GM04503 (cell line): Measurements from ENCODE around the gene KCTD18.

Experiments used
- DNase-seq: peaks from one replicate; pipeline ENCODE4 v3.0.0-alpha.2; 2012; ENCODE audit warnings: low read depth

KCTD18 gene

GRCh38 chr2:200509612-200510433, at the start of gene KCTD18:
Gene KCTD18 (minus strand): TSS chr2:200510068. CDS start chr2:200507016, 3,052 bp downstream.
- no peak for DNase-seq

GRCh38 chr2:200540793-200541192, 30.9 kb upstream of the KCTD18 start:
- DNase-seq, result no peak

GRCh38 chr2:200538139-200538538, 28.3 kb upstream of the KCTD18 start:
- no peak for DNase-seq

GRCh38 chr2:200534572-200534971, 24.7 kb upstream of the KCTD18 start:
- DNase-seq, result no peak

GRCh38 chr2:200533754-200534153, 23.9 kb upstream of the KCTD18 start:
- DNase-seq, result no peak

GRCh38 chr2:200528228-200528627, 18.4 kb upstream of the KCTD18 start:
- no peak for DNase-seq

- DNase-seq, result peak; percentile 70
Measured at GRCh38 chr2:200525882-200526651, 16.2 kb upstream of the KCTD18 start, which contains the start of gene SGO2. Gene SGO2 (plus strand): TSS chr2:200526207. CDS start chr2:200532976, 6,769 bp downstream.

GRCh38 chr2:200525551-200525881, 15.6 kb upstream of the KCTD18 start:
- no peak for DNase-seq

- DNase-seq, result no peak
Measured at GRCh38 chr2:200525066-200525465, 15.2 kb upstream of the KCTD18 start.

- no peak for DNase-seq
Measured at GRCh38 chr2:200523604-200524003, 13.7 kb upstream of the KCTD18 start.

- no peak for DNase-seq
Measured at GRCh38 chr2:200523158-200523557, 13.3 kb upstream of the KCTD18 start.

- DNase-seq, result no peak
Measured at GRCh38 chr2:200515155-200515554, 5.3 kb upstream of the KCTD18 start.

GRCh38 chr2:200509235-200509611, 645 bp downstream of the KCTD18 start:
- no peak for DNase-seq

GRCh38 chr2:200507179-200507578, 2.7 kb downstream of the KCTD18 start:
- no peak for DNase-seq

GRCh38 chr2:200506679-200507078, 3.2 kb downstream of the KCTD18 start:
- no peak for DNase-seq

- DNase-seq, result no peak
Measured at GRCh38 chr2:200502196-200502595, 7.7 kb downstream of the KCTD18 start.

GRCh38 chr2:200498402-200499162, 11.3 kb downstream of the KCTD18 start:
- DNase-seq, result no peak

- no peak for DNase-seq
Measured at GRCh38 chr2:200496696-200497095, 13.2 kb downstream of the KCTD18 start.

GRCh38 chr2:200494048-200494447, 15.8 kb downstream of the KCTD18 start:
- DNase-seq, result no peak

- no peak for DNase-seq
Measured at GRCh38 chr2:200492656-200493055, 17.2 kb downstream of the KCTD18 start.

- DNase-seq, result no peak
Measured at GRCh38 chr2:200490001-200490400, 19.9 kb downstream of the KCTD18 start.

GRCh38 chr2:200488169-200488568, 21.7 kb downstream of the KCTD18 start:
- DNase-seq, result no peak

GRCh38 chr2:200486529-200486928, 23.3 kb downstream of the KCTD18 start:
- no peak for DNase-seq
